Measurements from ENCODE around the gene CELA1.
"Not testable (repeated sequence)": the region's sequence is repeated elsewhere in the genome, so short reads cannot be mapped to it uniquely, and the experiment has no call there.

Gene CELA1

GRCh38 chr12:51341251-51342007 is 5.0 kb downstream of the CELA1 start:
- peak; percentile 34 for DNase-seq

DNA sequence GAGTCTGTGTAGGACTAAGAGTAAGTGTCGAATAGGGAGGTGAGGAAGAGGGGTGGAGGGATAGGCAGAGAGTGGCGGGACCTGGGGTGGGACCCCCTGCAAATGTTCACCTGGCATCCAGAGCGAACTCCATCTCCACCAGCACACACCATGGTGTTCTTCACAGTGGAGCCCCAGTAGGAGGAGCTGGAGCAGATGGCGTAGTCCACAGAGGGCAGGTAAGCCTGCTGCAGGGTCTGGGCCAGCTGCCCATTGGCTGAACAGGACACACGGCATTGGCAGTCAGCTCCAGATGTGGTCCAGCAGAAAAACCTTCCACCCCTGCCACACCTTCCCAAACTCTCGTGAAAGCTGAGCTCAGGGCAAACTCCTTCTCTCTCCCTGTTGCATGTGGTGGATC is 6.7 kb downstream of the CELA1 start:
- no peak for DNase-seq

DNA sequence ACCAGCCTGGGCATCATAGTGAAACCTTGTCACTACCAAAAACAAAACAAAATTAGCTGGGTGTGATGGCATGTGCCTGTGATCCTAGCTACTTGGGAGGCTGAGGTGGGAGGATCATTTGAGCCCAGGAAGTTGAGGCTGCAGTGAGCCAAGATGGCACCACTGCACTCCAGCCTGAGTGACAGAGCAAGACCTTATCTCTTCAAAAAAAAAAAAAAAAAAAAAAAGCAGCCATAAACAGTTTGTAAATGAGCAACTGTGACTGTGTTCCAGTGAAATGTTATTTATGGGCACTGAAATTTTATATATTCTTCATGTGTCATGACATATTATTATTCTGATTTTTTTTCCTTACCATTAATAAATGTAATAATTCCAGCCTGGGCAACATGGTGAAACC is 9.1 kb downstream of the CELA1 start:
- not testable (repeated sequence) for DNase-seq

- DNase-seq: no peak
Observed at GRCh38 chr12:51335931-51336330, 10.5 kb downstream of the CELA1 start.

DNA sequence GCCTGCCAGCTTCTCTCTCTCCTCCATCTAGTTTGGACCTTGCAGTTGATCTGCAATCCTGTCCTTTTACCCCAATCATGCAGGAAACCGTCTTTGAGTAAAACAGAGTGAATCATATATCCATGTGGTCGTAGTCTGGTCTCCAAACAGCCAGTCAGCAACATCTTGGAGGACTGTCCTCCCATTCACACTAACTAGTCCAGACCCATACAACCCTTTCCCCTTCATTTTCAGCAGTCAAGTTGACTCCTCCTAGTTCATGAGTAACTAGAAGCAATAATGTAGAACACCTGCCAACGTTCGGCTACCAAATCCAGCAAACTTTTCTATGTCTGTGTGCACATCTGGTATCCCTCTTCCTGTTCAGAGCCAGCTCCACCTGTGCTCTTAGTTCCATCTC is 11.7 kb downstream of the CELA1 start:
- no peak for DNase-seq

DNA sequence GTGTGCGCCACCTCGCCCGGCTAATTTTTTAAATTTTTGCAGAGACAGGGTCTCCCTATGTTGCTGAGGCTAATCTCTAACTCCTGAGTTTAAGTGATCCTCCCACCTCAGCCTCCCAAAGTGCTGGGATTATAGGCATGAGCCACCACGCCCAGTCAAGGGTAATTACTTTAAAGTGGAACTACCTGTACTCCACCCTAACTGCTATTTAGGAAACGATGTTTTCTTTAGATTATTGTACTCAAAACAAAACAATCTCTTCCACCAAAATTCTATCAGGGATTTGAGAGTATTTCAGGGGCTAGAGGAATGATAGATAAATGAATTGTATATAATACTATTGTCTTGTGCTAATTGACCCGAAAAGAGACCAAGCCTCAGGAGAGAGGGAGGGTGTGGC is 12.9 kb downstream of the CELA1 start:
- no peak for DNase-seq

DNA sequence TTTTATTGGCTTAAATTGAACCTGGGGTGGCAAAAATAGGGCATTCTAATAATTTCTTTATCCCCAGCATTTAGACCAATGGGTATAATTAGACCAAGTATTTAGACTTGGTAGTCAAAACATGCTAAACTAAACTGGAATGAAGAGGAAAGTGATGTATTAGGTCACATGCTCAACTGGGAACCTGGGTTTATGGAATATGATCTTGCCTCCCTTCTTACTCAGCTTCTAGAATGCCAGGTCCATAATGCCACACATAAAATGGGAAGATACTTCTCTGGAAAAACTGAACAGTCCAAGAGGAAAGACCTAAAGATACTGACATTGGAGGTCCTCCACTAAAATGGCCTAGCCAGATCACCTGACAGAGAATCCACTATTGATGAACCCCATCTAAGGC is 16.3 kb downstream of the CELA1 start:
- DNase-seq: no peak

DNA sequence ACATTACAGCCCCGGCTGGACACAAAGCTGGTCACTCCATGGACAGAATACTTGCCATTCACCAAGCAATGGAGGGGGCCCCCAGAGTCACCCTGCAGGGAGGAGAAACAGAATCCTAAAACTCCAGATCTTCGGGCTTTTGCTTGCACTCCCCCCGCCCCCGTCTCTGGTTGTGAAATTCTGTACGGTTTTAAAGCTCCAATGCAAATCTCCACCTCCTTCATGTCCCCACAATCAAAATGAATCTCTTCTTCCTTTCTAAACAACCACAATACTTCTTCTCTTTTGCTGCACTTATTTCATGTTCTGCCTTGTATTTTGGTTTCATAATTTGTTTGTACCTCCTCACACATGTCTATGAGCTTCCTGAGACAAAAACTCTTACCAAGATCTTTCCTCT is 16.7 kb downstream of the CELA1 start:
- DNase-seq: no peak

DNA sequence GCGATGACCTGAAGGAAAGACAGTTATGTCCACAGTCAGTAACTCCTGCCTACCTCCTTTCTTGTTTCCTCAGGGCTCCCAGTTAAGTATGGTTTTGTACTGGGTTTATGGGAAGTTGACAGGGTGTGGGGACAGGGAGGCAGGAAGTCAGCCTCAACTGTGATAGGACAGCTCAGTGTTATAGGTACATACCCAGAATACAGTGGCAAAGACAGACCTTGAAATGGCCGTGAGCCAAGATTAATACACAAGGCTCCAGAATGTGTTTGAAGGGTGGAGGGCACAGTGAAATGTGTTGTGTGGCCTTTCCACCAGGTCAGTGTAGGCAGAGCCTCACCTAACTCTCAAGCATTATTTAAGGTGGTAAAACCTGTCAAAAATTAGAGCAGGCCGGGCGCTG is 17.9 kb downstream of the CELA1 start:
- no peak for DNase-seq

DNA sequence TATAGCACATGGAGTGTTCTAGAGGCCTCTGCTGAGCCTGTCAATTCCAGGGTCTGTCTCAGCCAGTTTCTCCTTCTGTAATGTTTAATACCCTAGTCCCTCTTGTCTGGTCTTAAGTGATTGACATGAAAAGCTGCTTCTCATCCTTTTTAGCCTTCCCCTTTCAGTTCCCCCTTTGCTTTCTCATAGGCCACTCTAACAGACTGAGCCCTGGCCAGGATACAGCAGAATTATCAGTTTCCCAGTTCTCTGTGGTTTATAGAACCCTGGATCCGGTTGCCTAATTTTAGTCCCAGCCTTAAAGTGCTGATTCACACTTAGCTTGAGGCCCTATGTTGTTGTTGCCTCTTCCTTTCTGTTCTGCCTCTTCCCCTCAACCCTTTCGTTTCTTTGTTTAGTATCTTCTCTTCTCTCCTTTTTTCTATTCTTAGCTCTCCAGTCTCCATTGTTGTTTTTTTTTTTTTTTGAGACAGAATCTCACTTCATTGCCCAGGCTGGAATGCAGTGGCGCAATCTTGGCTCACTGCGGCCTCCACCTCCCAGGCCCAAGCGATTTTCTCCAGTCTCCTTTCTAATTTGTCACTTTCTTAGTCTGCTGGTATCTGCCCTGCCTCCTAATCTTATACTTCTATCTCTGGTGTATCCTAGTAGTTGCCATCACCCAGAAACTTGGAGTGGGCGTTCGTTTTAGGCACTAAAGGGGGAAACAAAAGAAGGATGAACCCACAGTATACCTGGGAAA is 19.6 kb downstream of the CELA1 start:
- no peak for DNase-seq

GRCh38 chr12:51324953-51325352 is 21.5 kb downstream of the CELA1 start:
- DNase-seq: no peak

GRCh38 chr12:51323966-51324895 is 22.2 kb downstream of the CELA1 start, which contains the start of gene BIN2:
Gene BIN2, minus strand, starts transcription at chr12:51324174. Its CDS starts 72 bp downstream, at chr12:51324102.
- no peak for DNase-seq

GRCh38 chr12:51323317-51323960 is 23.0 kb downstream of the CELA1 start:
- DNase-seq: no peak

DNA sequence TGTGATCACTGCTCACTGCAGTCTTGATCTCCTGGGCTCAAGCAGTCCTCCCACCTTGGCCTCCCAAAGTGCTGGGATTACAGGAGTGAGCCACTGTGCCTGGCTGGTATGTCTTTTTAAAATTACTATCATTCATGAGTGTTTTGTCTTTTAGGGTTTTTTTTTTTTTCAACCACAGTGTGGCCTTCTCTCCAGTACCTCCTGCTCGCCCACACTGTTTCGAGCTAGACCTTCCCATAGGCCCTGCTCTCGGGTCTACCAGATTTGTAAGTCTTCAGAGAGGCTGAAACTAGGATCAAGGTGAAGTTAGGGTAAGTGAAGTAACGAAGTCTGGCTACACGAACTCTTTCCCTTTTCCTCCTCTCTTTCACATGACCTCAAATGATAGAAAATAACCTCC is 24.0 kb downstream of the CELA1 start:
- no peak for DNase-seq

DNA sequence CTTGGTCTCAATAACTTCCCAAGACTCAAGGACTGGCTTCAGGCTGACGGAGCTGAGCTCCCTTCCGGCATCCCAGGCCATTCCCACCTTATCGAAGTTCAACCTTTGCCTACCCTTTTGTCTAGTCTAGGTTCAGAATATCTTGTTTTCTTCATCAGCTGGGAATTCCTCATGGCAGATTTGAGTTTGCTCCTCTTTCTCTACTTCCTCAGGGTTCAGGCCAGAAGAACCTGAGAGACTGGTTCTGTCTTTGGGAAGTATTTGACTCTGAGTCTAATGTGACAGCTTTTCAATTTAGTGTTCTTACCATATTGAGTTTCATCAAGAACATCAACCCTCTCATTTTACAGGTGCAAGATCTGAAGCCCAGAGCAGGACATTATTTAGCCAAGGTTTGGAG is 24.6 kb downstream of the CELA1 start:
- no peak for DNase-seq

- no peak for DNase-seq
Observed at GRCh38 chr12:51320695-51321320, 25.7 kb downstream of the CELA1 start.

DNA sequence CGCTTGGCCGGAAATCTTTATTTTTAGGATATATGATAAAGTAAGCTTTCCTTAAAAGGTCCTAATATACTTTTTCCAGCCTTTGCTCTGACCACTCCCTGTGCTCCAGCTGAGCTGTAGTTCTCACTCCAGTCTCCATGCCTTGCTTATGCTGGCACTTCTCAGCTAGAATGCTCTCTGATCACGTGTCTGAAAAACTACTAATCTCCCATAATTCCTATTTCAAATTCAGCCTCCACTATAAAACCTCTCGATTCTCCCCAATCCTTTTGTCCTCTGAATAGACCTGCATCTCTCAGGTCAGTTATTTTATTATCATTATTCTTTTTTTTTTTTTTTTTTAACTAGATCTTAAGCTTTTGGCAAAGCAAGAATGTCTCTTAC is 26.2 kb downstream of the CELA1 start:
- DNase-seq: no peak

GRCh38 chr12:51318846-51319599 is 27.5 kb downstream of the CELA1 start:
- no peak for DNase-seq

- DNase-seq: not testable (repeated sequence)
Observed at GRCh38 chr12:51318057-51318806, 28.2 kb downstream of the CELA1 start.

DNA sequence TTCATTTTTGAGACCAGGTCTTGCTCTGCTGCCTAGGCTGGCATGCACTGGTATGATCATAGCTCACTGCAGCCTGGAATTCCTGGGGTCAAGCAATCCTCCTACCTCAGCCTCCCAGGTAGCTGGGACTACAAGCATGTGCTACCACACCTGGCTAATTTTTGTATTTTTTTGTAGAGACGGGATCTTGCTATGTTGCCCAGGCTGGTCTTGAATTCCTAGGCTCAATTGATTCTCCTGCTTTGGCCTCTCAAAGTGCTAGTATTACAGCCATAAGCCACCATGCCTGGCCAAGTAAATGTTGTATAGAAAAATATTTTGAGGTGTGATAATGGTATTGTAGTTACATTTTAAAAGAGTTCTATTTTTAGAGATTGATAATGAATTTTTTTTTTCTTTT is 35.1 kb downstream of the CELA1 start:
- DNase-seq: no peak

Data from NCI-H1092 treated with DMSO at 0.1 percent for 48 hours (cell line).